Right lobe of liver (tissue), 4 donors: ENCODE measurements around the gene PRKACB.

Experiments
- CTCF ChIP-seq, 4 donors: fragments of 200-600 bp in 3 of 4; fragments of 450-650 bp in 1 of 4; IDR thresholded peaks; one replicate each; pipeline versions ENCODE4 v1.5.1 to v1.8.0; 2016 to 2022; ENCODE audit warnings: antibody characterized with exemption in 4 of 4, mild to moderate bottlenecking in 2 of 4
- POLR2A ChIP-seq: fragments of 450-650 bp; IDR thresholded peaks from one replicate; pipeline ENCODE4 v1.6.1; 2017; ENCODE audit warnings: antibody characterized with exemption, mild to moderate bottlenecking
- donor health status: DM: no; HTN: no; CAD: no.
- donor health status: DM: no; HTN: no; CAD: no.
- donor health status: DM: no; HTN: yes; CAD: no.

DNA sequence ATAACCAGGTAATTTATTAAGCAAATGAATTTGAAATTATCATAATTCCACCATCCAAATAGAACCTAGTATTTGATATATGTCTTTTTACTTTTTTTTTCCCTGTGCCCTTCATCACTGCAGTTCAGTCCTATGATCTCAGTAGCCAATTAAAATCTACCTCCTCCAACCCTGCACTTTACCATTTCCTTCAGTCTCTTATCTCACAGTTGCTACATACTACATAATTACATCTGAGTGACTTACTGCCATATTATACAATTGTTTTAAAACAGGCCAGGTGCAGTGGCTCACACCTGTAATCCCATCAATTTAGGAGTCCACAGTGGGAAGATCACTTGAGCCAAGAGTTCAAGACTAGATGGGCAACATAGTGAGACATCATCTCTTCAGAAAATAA lies 73.2 kb downstream of the PRKACB start:
- TF ChIP-seq CTCF (IDR thresholded peaks at IDR 0.05) = no peak
- TF ChIP-seq POLR2A = no peak
